ENCODE results near the gene SLIT2. TPM values are rescaled to one million over a fixed set of nuclear protein-coding genes. Genes with fewer than 3 reads are reported as not detected.

The SLIT2 gene, protein sequence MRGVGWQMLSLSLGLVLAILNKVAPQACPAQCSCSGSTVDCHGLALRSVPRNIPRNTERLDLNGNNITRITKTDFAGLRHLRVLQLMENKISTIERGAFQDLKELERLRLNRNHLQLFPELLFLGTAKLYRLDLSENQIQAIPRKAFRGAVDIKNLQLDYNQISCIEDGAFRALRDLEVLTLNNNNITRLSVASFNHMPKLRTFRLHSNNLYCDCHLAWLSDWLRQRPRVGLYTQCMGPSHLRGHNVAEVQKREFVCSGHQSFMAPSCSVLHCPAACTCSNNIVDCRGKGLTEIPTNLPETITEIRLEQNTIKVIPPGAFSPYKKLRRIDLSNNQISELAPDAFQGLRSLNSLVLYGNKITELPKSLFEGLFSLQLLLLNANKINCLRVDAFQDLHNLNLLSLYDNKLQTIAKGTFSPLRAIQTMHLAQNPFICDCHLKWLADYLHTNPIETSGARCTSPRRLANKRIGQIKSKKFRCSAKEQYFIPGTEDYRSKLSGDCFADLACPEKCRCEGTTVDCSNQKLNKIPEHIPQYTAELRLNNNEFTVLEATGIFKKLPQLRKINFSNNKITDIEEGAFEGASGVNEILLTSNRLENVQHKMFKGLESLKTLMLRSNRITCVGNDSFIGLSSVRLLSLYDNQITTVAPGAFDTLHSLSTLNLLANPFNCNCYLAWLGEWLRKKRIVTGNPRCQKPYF (N-terminal part only)
- 3.4 and 9.1 TPM in 2 replicates for total RNA-seq (2014; rRNA removed; shearing (Covaris generic))

DNA sequence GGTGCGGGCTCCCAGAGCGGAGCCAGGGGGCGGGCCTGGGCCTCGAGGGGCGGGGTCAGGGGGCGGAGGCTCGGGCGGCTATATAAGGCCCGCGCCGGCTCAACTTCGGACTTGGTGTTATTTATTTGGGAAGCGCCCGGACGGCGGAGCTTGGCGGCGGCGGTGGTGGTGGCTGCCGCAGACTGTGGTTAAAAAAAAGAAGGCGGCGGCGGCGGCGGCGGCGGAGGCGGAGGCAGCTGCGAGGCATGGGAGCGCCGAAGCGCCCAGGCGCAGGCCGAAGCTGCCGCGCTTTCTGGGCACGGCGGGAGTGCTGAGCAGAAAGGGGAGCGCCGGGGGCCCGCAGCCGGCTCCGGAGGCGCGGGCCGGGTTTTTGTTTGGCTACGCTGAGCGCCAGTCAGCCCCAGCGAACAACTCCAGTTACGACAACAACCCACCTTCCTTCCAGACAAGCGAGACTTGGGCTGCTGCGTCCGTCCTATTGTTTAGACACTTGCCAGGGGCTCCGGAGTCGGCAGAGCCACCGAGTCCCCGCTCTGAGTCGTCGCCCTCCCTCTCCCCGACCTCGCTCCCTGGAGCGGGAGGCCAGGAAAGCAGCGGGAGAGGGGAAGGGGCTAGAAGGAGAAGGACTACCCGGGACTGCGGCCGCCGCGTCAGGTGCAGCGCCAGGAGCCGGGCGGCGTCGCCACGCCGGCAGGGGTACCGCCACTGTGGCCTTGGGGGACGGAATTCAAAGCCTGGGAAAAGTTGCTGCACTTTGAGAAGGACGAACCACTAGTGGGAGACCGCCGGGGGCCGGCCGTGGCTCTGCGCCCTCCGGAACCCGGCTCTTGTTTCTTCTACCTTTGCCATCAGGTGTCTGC lies at the start of gene SLIT2:
Gene SLIT2, plus strand, starts transcription at position 110 of the 860 bp plus-strand sequence. CDS start 1,911 bp downstream, outside the sequence.
- DNase-seq (ENCODE audit: low spot score) = peak; percentile 61

DNA sequence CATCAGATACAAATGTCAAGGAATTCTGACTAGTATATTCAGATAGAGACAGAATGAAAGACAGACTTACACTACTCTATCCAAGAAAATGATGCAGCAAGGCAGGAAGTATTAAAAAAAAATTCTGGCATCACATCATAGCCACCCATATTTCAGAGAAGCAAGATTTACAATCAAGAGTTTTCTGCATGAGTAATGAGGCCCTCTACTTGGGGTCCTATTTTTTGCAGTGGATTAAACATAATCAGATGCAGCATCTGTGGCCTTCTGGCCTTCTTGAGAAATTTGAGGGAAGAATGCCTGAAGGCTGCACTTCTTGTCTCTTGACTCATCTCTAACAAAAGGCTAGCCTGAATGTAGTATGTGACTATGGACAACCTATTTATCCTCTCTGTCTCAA lies 48.2 kb upstream of the SLIT2 start:
- DNase-seq (ENCODE audit: low spot score) = no peak

DNA sequence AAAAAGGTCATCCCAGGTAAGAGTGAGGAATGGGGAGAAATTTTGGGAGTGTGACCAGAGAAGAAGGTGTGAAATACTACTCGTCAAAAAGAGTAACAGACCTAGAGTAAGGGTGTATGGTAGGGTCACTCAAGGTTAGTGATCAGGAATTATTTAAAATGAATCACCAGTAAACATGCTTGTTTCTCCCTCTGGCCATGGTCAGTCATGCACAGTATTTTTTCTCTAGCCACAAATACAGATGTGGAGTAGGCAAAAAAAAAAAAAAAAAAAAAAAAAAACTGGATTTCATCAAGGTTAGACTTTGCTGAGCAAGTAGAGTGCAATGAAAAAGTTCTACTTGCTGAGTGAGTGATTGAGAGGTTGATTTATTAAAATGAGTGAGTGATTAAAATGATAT lies 34.2 kb upstream of the SLIT2 start:
- DNase-seq (ENCODE audit: low spot score) = no peak

DNA sequence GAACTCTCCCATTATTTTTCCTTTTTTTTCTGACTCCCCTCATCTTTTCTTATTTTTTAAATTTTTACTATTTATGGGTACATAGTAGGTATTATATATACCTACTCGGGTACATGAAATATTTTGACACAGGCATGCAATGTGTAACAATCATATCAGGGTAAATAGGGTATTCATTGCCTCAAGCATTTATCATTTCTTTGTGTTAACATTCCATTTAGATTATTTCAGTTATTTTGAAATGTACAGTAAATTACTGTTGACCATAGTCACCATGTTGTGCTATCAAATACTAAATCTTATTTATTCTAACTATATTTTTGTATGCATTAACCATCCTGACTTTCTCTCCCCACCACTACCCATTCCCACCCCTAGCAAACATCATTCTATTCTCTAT lies 33.8 kb upstream of the SLIT2 start:
- no peak for DNase-seq (ENCODE audit: low spot score)

DNA sequence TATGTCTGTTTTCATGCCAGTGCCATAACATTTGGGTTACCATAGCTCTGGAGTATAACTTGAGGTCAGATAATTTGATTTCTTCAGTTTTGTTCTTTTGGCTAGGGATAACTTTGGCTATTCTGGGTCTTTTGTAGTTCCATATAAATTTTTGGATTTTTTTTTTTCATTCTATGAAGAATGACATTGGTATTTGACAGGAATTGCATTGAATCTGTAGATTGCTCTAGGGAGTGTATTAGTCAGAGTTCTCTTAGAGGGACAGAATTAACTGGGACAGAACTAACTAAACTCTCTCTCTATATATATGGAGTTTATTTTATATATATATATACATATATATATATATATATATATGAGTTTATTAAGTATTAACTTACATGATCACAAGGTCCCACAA lies 32.2 kb upstream of the SLIT2 start:
- DNase-seq (ENCODE audit: low spot score) = no peak

DNA sequence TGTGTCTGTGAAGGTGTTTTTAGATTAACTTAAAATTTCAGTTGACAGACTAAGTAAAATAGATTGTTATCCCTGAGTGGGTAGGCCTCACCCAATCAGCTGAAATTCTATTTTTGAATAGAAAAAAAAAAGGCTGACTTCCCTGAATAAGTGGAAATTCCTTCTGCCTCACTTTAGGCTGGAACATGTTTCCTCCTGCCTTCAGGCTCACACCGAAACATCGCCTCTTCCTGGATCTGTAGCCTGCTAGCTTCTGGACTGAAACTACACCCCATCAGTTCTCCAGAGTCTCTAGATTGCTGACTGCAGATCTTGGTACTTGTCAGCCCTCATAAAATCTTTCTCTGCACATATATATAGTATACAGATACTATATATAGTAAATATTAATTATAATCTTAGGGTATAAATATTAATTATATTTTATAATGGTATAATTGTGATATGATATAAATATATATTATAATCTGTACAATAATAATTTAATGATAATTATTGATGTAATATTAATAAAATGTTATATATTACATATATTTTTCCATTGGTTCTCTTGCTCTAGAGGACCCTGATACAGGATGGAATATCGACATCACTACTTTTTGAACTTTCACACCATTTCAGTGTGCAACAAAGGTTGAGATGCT lies 13.7 kb upstream of the SLIT2 start:
- no peak for DNase-seq (ENCODE audit: low spot score)

DNA sequence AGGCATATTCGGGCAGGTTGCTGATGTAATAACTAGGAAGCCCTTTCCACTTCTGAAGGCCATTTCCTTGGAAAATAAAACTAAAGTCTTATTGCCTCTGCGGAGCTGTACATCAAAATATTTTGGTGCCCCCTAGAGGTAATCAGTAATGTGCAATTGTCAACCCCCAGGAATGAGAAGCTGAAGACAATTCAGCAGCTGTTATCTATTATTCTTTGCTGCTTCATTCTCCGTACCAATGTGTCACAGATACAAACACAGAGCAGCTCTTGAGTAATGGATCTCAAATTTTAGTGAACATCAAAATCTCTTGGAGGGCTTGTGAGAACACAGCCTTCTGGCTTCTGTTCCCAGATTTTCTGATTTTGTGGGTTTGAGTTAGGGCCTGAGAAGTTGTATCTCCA lies 3.5 kb upstream of the SLIT2 start:
- DNase-seq (ENCODE audit: low spot score) = peak; percentile 68

DNA sequence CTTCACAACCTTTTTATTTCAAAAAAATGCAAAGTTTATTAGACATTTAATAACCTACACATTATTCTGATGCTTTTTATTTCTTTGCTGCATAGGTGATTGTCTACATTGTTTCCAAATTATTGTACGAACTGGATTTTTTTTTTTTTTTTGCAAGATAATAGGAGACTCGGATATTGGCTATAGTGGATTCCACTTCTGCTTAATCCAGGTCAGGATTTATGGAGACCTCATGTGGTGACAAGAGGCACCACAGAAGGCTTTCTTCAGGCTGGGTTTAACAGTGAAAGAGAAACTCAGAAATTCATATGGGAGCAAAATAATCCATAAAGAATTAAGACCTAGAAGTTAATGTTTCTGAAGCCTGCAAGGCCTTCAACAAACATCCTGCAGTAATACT lies 2.4 kb upstream of the SLIT2 start:
- DNase-seq (ENCODE audit: low spot score) = peak; percentile 50

DNA sequence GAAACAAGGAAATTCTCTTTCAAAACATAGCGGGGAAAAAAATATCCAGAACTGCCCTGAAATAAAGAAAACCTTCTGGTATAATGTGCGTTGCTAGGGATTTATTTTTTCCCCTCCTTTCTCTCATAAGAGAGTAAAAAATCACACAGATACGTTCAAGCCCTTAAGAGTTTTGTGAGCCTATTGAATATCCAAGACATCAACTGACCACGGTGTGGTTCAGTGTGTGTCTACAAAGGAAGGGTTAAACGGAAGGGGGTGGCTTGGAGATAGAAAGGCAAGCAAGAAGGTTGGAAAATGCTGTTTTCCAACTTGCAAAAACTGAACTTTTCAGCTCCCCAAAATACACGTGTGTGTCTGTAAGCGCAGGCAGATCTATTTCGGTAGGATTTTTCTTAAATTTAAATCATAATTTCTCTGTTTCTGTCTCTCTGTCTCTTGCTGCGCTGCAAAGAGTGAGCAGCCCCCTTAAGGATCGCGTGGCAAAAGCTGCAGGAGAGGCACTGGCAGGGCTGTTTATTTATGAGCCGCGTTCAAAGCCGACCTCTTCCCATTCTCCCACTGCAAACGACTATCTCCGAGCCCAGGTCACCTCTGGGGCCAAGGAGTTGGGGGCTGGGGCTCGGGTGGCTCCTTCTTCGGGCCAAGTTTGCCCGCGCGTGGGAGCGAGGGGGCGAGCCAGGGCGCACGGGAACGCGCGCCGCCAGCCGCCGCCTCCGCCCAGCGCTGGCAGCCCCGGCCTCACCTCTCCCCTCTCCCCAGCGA lies 492 bp upstream of the SLIT2 start:
- DNase-seq (ENCODE audit: low spot score) = no peak

DNA sequence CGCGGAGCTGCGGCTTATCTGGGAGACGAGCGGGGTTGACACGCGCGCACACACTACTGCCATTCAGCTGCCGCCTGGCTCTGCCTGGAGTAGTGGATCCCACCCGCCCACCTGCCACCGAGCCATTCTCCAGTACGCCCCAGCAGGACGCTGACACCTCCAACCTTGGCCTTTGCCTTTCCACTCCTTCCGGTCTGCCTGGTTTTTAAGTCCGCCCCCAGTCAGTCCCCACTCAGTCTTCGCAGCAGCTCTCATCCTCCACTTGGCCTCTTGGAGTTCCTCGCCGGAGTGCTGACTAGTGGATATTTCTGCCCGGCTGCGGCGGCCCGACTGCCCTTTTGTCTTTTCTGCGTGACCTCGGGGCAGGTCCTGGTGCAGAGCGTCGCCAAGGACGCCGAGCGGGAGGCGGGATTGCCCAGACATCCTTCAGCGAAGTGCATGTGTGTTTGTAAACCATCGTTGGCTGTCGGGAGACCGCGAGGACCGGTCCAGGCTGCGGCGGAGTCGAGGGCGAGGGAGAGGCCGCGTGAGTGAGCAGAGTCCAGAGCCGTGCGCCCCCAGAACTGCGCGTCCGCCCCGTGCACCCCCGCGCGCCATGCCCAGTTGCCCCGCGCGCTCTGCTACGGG lies 1.1 kb downstream of the SLIT2 start:
- DNase-seq (ENCODE audit: low spot score) = no peak

DNA sequence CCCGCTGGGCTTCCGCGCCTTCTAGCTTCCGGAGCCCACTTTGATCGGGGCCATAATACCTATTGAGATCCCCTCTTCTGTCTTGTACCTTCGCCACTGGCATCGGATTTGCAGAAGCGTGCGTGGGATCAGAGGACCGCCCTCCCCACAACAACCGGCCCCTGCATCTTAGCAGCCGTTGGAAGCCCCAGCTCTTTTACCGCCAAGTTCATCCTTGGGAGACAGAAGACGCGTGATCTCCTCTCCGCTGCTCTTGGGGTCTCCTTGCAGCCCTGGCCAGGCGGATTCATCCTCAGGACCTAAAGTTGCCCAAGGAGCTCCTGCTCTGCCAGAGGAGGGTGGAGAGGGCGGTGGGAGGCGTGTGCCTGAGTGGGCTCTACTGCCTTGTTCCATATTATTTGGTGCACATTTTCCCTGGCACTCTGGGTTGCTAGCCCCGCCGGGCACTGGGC lies 1.6 kb downstream of the SLIT2 start:
- no peak for DNase-seq (ENCODE audit: low spot score)

DNA sequence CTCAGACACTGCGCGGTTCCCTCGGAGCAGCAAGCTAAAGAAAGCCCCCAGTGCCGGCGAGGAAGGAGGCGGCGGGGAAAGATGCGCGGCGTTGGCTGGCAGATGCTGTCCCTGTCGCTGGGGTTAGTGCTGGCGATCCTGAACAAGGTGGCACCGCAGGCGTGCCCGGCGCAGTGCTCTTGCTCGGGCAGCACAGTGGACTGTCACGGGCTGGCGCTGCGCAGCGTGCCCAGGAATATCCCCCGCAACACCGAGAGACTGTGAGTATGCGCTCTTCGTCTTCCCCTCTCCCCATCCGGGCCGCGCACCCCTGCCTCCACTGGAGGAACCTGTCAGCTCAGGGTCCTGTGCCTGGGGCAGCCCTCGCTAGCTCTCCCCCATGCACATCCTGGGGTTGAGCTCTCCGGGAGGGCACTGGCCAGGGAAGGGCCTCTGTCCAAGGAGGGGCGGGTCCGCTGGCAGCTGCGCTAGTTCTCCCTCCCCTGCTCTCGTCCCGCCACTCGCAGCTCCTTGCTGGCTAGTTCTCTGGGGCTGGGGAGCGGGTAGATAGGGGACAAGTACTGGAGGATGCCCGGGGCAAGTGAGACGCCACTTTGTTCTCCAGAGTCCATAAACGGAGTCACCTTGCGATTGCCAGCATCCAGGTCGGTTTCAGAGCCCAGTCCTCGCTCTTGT lies 2.2 kb downstream of the SLIT2 start:
- DNase-seq (ENCODE audit: low spot score) = no peak

DNA sequence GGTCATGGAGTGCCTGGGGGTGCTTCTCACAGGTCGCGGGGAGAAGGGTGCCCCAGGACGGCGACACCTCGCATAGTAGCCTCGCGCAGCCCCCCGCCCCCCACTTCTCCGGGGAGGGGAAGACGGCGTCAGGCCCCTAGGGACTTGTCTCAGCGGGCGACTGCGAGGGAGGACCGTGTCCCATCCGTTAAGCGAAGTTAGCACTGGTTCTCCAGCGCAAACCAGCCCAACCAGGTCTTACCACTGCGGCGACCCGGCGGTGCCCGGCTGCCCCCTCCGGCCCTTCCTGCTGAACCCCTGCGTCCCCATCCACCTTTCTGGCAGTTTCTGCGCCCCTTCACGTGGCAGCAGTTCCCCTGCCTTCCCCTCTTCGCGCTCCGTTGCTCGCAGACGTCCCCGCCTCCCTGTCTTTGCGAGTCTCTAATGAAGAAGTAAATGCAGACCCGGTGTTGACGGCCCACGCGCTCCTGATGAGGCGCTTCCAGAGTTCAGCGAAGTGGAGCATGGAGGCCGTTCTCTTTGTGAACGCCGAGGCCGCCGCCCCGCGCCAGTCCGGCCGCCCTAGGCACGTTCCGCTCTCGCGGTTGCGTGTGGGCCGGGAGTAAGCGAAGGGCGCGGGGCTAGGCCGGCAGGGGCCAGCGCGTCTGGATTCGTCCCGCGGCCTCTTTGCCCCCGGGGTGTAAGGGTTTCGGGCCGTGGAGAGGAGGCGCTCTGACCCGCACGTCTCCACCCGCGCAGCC lies 3.0 kb downstream of the SLIT2 start:
- DNase-seq (ENCODE audit: low spot score) = no peak

DNA sequence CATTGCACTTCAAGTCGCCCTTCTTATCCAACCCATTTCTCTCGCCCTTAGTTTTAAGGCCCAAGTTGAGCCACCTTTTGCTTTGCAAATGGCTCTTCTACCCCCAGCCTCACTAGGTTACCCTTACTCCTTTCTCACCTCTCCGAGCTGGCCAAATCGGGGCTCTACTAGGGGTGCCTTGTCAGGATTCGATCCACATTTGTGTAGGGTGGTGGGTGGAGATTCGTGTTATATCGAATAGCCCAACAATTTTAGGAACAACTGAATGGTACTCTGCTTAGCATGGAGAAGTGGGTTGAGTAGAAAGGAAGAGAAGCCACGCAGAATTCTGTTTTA lies 3.5 kb downstream of the SLIT2 start:
- DNase-seq (ENCODE audit: low spot score) = no peak

DNA sequence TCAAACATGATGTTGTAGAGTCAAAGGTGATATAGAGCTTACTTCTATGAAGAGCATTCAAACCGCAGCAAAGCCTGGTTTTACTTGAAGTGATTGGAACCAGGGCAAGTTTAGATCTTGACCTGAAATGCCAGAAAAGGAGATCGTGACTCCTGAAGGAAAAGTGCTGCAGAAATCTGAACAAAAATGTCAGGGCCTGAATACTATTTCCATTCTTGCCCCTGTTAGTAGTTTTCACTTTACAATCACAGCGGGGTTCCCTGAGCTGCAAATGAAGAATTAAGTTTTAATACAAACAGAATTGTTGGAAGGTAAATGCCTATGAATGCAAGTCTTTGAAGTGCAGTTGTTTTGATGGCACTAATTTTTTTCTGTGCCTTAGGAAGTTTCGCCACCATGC lies 4.1 kb downstream of the SLIT2 start:
- no peak for DNase-seq (ENCODE audit: low spot score)

DNA sequence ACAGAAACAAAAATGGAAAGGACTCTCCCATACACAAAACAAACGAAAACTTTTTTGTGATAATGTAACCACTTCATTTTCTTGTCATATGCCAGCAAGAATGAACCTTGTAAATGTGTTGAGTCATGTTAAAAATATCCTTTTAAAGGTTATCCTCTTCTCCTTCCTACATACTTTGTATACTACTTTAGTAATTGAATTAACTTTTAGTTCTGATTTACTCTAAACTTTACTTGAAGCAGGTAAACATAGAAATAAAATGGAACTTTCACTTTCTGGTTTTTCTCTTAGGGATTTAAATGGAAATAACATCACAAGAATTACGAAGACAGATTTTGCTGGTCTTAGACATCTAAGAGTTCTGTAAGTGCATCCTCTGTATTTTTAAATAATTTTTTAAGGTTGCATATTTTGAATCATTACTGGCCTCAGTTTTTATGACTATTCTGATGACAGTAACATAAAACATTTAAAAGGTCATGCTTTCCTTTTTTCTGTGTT lies 4.7 kb downstream of the SLIT2 start:
- no peak for DNase-seq (ENCODE audit: low spot score)

DNA sequence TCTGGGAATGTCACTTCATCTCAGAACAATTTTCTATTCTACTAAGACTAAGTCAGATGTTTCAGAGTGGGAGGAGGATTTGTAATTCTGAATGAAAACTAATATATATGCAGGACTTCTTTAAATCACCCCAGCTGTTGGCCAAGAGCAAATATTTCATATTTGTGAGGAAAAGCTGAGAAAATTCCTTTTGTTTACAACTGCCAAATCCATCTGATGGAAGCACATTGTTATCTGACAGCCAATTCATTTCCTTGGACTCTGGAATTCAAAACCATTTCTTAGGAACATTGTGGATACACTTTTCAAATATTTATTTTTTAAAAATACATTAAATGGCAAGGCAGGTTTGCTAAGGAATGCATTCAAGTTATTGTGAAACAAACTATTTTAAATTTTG lies 8.0 kb downstream of the SLIT2 start:
- no peak for DNase-seq (ENCODE audit: low spot score)

DNA sequence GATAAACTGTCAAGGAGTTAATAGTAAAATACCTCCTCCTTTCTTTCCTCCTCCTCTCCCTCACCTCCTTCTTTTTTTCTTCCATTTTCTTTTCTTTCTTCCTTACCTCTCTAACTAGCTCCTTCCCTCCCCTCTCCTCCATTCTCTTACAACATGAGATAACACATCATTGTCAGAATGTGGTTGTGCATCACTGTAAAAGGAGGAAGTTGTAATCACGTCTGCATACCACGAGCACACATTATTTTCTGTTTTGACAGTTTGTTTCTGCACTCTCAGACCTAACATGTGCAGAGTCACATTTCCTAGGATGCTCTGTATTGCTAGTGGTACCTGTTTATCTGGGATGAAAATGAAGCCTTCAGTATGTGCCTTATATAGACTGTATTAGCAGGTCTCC lies 9.1 kb downstream of the SLIT2 start:
- DNase-seq (ENCODE audit: low spot score) = no peak

DNA sequence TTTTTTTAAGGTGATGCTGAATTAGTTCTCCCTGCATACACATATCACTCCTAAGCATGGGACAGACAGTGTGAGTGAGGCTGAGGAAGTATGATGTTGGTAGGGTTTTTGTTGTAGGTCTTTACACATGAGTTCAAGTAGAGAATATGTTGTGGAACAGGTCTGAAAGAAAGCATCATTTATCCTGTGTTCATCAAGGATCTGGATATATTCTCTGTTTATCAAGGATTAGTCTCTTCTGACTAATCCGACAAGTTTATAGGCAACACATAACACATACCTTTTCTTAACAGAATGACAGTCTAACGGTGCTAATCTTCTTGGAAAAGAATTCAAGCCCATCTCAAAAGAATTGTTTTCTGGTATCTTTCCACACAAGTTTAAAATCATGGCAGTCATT lies 10.5 kb downstream of the SLIT2 start:
- DNase-seq (ENCODE audit: low spot score) = no peak
